Measurements from ENCODE around the gene IP6K3.

The IP6K3 gene

GRCh38 chr6:33684428-33684896 is 62.2 kb downstream of the IP6K3 start:
- Histone ChIP-seq H3K4me2 (ENCODE audit: low read length) (no peak overlapping the region), H3K79me2 (ENCODE audit: control insufficient read depth, low read length) (no peaks in the 10 kb centered on the region), H3K9me2 (replicated peaks; ENCODE audit: control insufficient read depth, low read length) (no peaks in the 10 kb centered on the region), H3F3A (ENCODE audit: control insufficient read depth, insufficient read depth) (no peaks in the 10 kb centered on the region), H3K36me3 (ENCODE audit: control insufficient read depth, low read length) (peaks cover 96% of the 10 kb centered on the region), H4K20me1 (ENCODE audit: control insufficient read depth, insufficient read depth, low read depth, low read length) (no peaks in the 10 kb centered on the region), H3K27ac (ENCODE audit: low read depth, low read length) (no peak overlapping the region), H3K9me3 (ENCODE audit: control insufficient read depth, insufficient read depth, low read length) (no peaks in the 10 kb centered on the region), H3K4me1 (ENCODE audit: control insufficient read depth, low read length) (no peaks in the 10 kb centered on the region), H3K27me3 (ENCODE audit: control insufficient read depth, low read length) (no peaks in the 10 kb centered on the region), H3K4me3 (ENCODE audit: low read length) (no peak overlapping the region)
- TF ChIP-seq CTCF (IDR thresholded peaks at IDR 0.05; ENCODE audit: low read depth, low read length, poor library complexity, severe bottlenecking) (no peak), EZH2phosphoT487 (IDR thresholded peaks at IDR 0.05; ENCODE audit: borderline replicate concordance, low read length) (no peak)

- no peaks in the 10 kb centered on the region for H3K27me3 ChIP-seq (ENCODE audit: control insufficient read depth, low read length)
Measured at GRCh38 chr6:33683576-33684427, 62.9 kb downstream of the IP6K3 start.

GRCh38 chr6:33683051-33683571 is 63.6 kb downstream of the IP6K3 start:
- Histone ChIP-seq H3K9me2 (replicated peaks; ENCODE audit: control insufficient read depth, low read length) (no peaks in the 10 kb centered on the region), H3F3A (ENCODE audit: control insufficient read depth, insufficient read depth) (no peaks in the 10 kb centered on the region), H3K79me2 (ENCODE audit: control insufficient read depth, low read length) (no peaks in the 10 kb centered on the region), H3K4me3 (ENCODE audit: low read length) (no peak overlapping the region), H3K36me3 (ENCODE audit: control insufficient read depth, low read length) (peaks cover 98% of the 10 kb centered on the region), H3K4me1 (ENCODE audit: control insufficient read depth, low read length) (peaks cover 4% of the 10 kb centered on the region), H3K4me2 (ENCODE audit: low read length) (no peak overlapping the region), H4K20me1 (ENCODE audit: control insufficient read depth, insufficient read depth, low read depth, low read length) (no peaks in the 10 kb centered on the region), H3K27me3 (ENCODE audit: control insufficient read depth, low read length) (no peaks in the 10 kb centered on the region), H3K9me3 (ENCODE audit: control insufficient read depth, insufficient read depth, low read length) (no peaks in the 10 kb centered on the region), H3K27ac (ENCODE audit: low read depth, low read length) (no peak overlapping the region)
- no peak for TF ChIP-seq EZH2phosphoT487 (IDR thresholded peaks at IDR 0.05; ENCODE audit: borderline replicate concordance, low read length)
- TF ChIP-seq CTCF (IDR thresholded peaks at IDR 0.05; ENCODE audit: low read depth, low read length, poor library complexity, severe bottlenecking): no peak

More at GRCh38 chr6:33683576-33684427, 62.9 kb downstream of the IP6K3 start:
- Histone ChIP-seq H3K36me3 (ENCODE audit: control insufficient read depth, low read length) (peaks cover 96% of the 10 kb centered on the region), H4K20me1 (ENCODE audit: control insufficient read depth, insufficient read depth, low read depth, low read length) (no peaks in the 10 kb centered on the region), H3K9me2 (replicated peaks; ENCODE audit: control insufficient read depth, low read length) (no peaks in the 10 kb centered on the region), H3K4me1 (ENCODE audit: control insufficient read depth, low read length) (0 out of 2 replicates have a peak, but pooled peaks cover 1% of the 10 kb centered on the region), H3K27ac (ENCODE audit: low read depth, low read length) (no peak overlapping the region), H3F3A (ENCODE audit: control insufficient read depth, insufficient read depth) (no peaks in the 10 kb centered on the region), H3K4me3 (ENCODE audit: low read length) (no peak overlapping the region), H3K4me2 (ENCODE audit: low read length) (no peak overlapping the region), H3K79me2 (ENCODE audit: control insufficient read depth, low read length) (no peaks in the 10 kb centered on the region), H3K9me3 (ENCODE audit: control insufficient read depth, insufficient read depth, low read length) (no peaks in the 10 kb centered on the region)
- TF ChIP-seq EZH2phosphoT487 (IDR thresholded peaks at IDR 0.05; ENCODE audit: borderline replicate concordance, low read length) (no peak), CTCF (IDR thresholded peaks at IDR 0.05; ENCODE audit: low read depth, low read length, poor library complexity, severe bottlenecking) (no peak)

Measured in DOHH2 (cell line).